HG03066 (cell line): ENCODE results near the gene MAPK1.
"Not testable (repeated sequence)": the region's sequence is repeated elsewhere in the genome, so short reads cannot be mapped to it uniquely, and the experiment has no call there.

ENCODE experiments used
- ATAC-seq: cut with Tn5 transposase; IDR thresholded peaks from one replicate; pipeline ENCODE4 v1.9.1; 2021; ENCODE audit warnings: low read depth; ENCODE audit not compliant: unreplicated experiment

MAPK1 gene

GRCh38 chr22:21730535-21731308, 136.7 kb downstream of the MAPK1 start:
- no peak for ATAC-seq

GRCh38 chr22:21729184-21729583, 138.3 kb downstream of the MAPK1 start:
- not testable (repeated sequence) for ATAC-seq

DNA sequence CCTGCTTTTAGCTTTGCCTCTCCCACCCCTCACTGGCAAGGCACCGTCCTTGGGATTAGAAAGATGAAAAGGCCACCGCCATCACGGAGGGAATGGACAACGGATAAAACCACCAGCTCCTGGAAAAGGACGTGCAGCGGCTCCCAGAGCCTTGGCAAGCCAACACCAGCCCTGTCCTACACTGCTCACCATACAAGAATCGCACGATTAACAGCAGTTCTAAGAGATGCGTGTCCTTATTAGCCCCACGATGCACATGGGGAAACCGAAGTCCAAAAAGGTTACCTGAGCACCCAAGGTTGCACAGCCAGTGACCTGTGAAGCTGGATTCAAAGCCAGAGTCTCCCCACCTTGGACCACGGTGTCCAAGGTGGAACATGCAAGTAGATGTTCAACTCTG, 139.2 kb downstream of the MAPK1 start:
- no peak for ATAC-seq

- ATAC-seq = no peak
Observed at GRCh38 chr22:21727768-21728167, 139.7 kb downstream of the MAPK1 start.

DNA sequence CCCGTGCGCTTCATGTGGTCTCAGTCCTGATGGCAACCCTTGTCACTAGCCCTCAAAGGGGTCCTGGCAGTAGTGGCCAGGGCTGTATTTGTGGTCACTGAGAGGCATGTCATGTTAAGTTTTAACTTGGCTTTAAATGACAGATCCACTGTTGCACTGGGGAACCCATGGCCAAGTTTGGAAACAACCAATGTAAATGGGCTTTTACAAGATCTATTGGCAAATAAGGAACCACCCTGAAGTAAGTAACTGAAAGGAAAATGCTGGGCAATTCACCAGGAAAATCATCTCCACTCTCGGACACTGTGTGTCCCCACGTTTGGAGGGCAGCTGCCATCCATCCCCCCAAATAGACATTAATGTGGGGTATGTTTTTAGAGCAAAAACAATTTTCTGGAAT, 140.3 kb downstream of the MAPK1 start:
- ATAC-seq = no peak

- no peak for ATAC-seq
Observed at GRCh38 chr22:21726650-21727049, 140.8 kb downstream of the MAPK1 start.

DNA sequence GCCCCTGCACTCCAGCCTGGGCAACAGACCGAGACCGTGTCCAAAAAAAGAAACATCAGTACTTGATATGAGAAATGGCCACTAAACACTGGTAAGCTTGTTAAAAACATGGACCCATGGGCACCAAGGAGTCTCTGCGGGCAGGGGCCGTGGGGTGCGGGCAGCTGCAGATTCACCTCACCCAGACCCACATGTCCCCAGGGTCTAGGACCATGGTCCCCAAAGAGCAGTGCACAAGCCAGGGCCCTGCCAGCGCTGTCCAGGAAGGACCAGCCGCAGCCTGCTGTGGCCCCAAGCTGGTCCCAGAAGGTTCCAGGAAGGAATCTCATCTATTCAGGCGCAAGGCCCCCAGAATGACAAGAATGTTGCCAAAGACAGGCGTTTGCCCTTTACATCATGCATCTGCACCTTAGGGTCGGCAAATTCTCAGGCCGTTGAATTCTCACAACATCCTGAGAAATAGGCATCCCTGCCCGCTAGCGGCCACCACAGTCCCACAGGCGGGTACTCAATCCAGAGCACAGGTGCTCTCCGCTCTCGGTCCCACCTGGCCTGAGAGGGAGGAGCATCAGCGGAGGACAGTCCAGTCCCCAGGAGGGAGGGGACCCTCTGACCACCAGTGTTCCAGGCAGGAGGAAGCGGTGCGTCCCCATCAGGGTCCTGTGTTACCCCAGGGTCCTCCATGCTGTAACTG, 141.3 kb downstream of the MAPK1 start:
- ATAC-seq = no peak

GRCh38 chr22:21724496-21724895, 142.9 kb downstream of the MAPK1 start:
- not testable (repeated sequence) for ATAC-seq

GRCh38 chr22:21721195-21721852, 146.1 kb downstream of the MAPK1 start:
- not testable (repeated sequence) for ATAC-seq

DNA sequence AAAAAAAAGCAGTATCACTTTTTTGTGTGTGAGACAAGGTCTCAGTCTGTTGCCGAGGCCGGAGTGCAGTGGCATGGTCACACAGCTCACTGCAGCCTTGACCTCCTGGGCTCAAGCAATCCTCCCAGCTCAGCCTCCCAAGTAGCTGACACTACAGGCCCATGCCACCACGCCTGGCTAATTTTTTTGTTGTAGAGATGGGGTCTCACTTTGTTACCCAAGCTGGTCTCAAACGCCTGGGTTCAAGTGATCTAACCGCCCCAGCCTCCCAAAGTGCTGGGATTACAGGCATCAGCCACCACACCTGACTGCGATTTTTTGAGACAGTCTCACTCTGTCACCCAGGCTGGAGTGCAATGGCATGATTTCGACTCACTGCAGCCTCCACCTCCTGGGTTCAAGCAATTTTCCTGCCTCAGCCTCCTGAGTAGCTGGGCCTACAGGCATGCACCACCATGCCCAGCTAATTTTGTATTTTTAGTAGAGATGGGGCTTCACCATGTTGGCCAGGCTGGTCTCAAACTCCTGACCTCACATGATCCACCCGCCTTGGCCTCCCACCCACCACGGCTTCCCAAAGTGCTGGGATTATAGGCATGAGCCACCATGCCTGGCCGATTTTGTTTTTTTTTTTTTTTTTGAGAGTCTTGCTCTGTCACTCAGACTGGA, 147.1 kb downstream of the MAPK1 start:
- not testable (repeated sequence) for ATAC-seq

DNA sequence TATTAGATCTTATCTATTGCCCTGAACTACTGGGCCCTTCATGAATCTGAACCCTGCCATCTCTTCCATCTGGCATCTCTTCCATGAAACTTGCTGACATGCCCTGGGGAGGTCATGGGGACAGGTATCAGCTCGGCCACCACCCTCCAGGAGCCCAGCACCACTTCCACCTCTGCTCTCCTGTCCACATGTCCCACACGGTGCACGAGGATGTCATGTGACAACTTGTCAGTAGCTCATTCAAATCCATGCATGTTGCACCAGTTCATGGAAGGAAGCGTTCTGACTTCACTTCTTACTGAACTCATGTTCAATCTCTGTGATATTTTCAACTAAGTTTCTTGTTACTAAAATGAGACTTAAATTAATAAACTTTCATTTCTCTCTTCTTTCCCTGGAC, 148.4 kb downstream of the MAPK1 start:
- no peak for ATAC-seq

DNA sequence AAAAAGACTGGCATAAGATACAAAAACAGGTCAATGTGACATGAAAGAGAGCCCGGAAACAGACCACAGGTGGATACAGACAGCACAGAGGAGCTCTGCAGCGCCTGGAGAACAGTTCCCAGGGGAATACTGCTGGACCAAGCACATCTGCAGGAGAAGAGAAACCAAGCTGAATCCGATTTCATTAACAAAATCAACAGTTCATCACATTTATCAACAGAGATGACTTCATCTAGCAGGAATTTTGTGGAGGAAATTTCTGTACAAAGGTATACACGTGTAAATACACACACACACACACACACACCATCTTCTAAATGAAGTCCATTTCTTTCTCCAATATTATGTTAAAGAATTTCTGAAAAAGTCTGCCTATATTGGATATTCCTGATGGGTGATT, 148.9 kb downstream of the MAPK1 start:
- no peak for ATAC-seq

- ATAC-seq = not testable (repeated sequence)
Observed at GRCh38 chr22:21716395-21717122, 150.9 kb downstream of the MAPK1 start.

DNA sequence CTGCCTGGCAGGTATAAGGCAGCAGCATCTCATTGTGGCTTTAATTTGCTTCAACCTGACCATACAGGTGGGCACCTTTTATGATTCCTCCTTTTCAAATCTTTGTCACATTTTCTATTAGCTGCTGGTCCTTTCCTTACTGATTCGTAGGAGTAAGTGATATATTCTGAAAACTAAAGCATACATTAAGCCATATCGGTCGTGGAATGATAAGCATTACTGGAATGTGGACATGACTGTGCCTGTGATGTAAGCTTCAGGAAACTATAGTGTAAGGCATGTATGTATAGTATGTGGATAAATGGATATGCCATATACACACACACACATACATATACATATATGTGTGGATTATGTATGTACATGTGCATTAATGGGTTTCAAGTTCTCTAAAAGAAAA, 152.7 kb downstream of the MAPK1 start:
- no peak for ATAC-seq

- ATAC-seq = no peak
Observed at GRCh38 chr22:21714059-21714770, 153.2 kb downstream of the MAPK1 start.

GRCh38 chr22:21713428-21714058, 153.9 kb downstream of the MAPK1 start:
- ATAC-seq = no peak

DNA sequence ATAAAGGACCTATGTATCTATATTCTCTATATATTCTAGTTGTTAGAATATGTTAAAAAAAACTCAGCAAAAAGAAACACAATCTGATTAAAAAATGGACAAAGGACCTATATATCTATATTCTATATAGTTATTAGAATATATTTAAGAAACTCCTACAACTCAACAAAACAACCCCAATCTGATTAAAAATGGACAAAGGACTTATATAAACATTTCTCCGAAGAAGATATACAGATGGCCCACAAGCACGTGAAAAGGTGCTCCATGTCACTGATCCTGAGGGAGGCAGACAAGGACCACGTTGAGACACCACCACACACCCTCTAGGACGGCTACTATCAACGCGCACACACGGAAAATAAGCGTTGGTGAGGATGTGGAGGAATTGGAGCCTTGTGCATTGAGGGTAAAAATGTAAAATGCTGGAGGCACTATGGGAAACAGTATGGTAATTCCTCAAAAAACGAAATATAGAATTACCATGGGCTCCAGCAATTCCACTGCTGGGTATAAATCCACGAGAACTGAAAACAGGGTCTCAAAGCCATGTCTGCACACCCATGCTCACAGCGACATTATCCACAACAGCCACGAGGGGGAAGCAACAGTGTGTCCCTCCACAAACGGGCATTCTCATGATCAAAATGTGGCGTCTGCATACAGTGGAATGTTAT, 154.6 kb downstream of the MAPK1 start:
- ATAC-seq = no peak

DNA sequence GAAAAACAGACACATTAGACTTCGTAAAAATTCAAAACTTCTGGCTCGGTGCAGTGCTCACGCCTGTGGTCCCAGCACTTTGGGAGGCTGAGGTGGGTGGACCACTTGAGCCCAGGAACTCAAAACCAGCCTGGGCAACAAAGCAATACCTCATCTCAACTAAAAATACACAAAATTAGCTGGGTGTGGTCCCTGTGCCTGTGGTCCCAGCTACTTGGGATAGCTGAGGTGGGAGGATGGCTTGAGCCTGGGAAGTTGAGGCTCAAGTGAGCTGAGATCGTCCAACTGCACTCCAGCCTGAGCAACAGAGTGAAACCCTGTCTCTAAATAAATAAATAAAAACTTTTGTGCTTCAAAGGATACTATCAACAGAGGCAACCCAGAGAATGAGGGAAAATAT, 155.6 kb downstream of the MAPK1 start:
- no peak for ATAC-seq

DNA sequence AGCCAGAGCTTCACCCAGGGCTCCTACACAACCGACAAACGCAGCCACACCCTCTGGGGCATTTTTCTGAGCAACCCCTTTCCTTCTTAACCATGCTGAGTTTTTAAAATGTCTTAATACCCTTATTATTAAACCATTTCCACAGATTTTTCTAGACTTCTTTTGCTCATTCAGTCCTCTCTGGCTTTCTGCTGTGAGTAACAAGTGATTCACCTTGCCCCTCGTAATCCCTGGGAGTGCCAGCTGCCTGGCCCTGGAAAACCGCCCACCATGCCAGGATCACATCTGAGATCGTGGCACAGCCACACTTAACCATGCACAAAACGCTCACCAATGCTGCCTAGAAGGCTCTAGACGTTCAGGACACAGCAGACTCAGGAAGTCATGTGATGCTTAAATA, 157.3 kb downstream of the MAPK1 start:
- ATAC-seq = no peak
